GM13976 (cell line): ENCODE measurements around the gene FHL1.

ENCODE experiments used
- DNase-seq: peaks from one replicate; pipeline ENCODE4 v3.0.0; 2012; ENCODE audit warnings: low spot score
- CTCF ChIP-seq: IDR thresholded peaks from 2 replicates; pipeline ENCODE4 v1.5.1; 2012; ENCODE audit warnings: borderline replicate concordance, mild to moderate bottlenecking; ENCODE audit not compliant: insufficient read depth; ENCODE audit errors: extremely low read depth, missing control alignments, control extremely low read depth
- in situ Hi-C: fragments of 300-500 bp; cut with MboI; formaldehyde crosslinking; loops from one replicate; pipeline ENCODE4 v1.12.0; 2022; ENCODE audit warnings: low sequenced_read_pairs, mixed read lengths, inconsistent platforms; ENCODE audit not compliant: unreplicated experiment

The FHL1 gene

DNA sequence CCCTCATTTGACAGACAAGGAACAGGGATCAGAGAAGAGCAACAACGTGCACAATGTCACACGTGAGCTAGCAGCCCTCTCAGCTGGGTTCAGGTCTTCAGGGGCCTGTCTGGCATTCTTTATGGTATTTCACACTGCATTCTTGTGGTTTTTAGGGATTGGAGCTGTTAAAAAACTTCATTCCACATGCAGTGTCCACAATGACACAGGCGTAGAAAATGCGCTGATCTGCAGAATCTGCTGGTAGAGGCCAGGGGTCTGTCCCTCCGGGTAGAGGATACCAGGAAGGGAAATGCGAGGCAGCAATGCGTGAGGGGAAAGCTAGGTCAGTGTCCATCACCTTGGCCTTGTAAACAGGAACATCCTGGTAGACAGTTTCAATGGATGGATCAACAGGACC lies 67.2 kb downstream of the FHL1 start:
- in situ Hi-C loops: no loop called here
- TF ChIP-seq CTCF: no peak
- DNase-seq: no peak

DNA sequence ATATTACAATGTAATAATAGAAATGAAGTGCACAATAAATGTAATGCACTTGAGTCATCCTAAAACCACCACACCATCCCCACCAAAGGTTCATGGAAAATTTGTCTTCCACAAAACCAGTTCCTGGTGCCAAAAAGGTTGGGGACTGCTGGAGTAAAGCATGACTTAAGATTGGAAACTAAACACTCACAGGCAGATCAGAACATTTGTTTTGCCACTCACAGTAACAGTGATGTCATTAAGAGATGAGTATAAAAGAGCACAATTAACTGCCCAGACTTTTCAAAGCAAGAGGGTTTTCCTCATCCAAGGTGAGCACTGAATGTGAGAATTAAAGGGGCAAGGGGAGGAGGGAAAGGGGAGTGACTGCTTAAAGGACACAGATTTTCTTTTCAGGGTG lies 68.2 kb downstream of the FHL1 start:
- no peak for TF ChIP-seq CTCF
- in situ Hi-C loops: no loop called here
- DNase-seq: no peak

DNA sequence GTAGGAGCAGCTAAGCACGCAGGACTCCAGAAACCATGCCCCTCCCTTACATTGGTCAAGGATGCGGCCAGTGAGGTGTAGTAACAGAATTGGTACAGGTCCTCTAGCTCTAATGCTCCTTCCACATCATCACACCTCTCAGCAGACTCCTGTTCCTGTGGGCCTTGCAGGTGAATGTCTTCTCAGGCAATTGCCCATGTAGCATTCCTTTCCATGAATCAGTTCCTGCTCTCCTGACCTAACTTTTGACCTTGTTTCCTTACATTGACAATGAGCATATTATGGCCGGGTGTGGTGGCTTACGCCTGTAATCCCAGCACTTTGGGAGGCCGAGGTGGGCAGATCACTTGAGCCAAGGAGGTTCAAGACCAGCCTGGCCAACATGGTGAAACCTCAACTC lies 72.6 kb downstream of the FHL1 start:
- in situ Hi-C loops: no loop called here
- TF ChIP-seq CTCF: no peak
- no peak for DNase-seq

- in situ Hi-C loops: no loop called here
- TF ChIP-seq CTCF: no peak
- no peak for DNase-seq
These were observed 73.2 kb downstream of the FHL1 start for GRCh38 chrX:136220540-136220939.

DNA sequence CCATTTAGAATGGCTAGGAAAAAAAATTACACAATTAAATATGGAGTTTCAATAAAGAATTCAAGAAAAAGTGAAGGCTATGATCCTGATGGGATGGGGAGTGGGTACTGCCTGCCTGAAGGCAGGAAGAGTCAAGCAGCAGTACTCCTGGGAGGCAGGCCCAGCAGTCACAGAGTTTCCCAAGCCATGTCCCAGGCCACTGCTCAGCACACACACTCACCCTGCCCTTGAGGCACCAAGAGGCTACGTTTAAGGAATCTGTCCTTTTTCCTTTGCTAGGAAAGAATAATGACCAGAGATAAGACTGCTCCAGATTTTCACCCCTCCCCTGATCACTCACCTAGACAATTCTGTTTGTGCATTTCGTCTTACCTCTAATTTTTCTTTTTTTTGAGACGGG lies 73.6 kb downstream of the FHL1 start:
- no peak for TF ChIP-seq CTCF
- in situ Hi-C loops: no loop called here
- DNase-seq: no peak

DNA sequence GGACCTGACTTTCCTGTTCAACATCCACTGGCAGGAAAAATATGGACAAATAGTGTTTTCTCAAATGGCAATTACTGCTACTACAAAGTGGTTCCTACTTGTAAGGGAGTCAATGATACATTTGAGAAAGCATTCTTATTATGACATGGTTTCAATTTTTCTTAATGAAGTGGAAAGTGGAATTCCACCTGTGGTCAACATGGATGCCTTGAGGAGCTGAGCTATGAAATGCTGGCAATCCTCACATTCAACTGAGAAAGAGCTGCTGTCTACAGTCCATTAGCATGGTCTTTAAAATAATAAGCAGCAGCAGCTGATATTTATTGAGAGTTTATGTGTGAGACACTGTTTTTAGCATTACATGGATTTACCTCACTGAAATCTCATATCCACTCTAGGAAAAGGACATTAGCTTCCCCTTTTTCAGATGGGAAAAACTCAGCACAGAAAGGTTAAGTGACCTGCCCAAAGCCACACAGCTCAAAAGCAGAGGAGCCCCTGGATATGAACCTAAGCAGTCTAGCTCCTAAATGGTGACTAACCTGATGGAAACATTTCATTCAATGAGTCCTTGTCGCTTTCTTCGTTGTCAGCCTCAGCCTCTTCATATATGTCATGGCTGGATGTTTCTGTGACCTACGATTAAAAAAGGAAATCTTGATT lies 74.6 kb downstream of the FHL1 start:
- in situ Hi-C loops: no loop called here
- DNase-seq: no peak
- no peak for TF ChIP-seq CTCF
